Measurements from ENCODE around the gene TAPBPL.
A peak's percentile ranks its signal among the peaks of the same experiment; 100 is the strongest.

Gene TAPBPL

DNA sequence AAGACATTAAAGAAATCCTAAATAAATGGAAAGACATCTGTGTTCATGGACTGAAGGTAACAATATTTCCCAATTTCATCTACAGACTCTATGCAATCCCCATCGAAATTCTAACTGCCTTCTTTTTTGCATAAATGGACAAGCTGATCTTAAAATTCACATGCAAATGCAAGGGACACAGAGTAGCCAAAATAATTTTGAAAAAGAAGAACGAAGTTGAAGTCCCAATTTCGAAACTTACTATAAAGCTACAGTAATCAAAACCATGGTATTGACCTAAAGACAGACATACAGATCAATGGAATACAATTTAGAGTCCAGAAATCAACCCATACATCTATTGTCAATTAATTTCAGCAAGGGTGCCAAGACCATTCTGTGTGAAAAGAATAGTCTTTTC lies 23.5 kb upstream of the TAPBPL start:
- peak overlapping the region; percentile 13 to 23 for H3K4me3 Mint-ChIP-seq
- ATAC-seq, result no peak
- H3K27me3 Mint-ChIP-seq, result no peaks in the 10 kb centered on the region
- DNase-seq, result no peak
- H3K4me1 Mint-ChIP-seq, result peaks cover 98% of the 10 kb centered on the region
- H3K27ac Mint-ChIP-seq, result peak overlapping the region; percentile 99
- no peaks in the 10 kb centered on the region for H3K9me3 Mint-ChIP-seq

DNA sequence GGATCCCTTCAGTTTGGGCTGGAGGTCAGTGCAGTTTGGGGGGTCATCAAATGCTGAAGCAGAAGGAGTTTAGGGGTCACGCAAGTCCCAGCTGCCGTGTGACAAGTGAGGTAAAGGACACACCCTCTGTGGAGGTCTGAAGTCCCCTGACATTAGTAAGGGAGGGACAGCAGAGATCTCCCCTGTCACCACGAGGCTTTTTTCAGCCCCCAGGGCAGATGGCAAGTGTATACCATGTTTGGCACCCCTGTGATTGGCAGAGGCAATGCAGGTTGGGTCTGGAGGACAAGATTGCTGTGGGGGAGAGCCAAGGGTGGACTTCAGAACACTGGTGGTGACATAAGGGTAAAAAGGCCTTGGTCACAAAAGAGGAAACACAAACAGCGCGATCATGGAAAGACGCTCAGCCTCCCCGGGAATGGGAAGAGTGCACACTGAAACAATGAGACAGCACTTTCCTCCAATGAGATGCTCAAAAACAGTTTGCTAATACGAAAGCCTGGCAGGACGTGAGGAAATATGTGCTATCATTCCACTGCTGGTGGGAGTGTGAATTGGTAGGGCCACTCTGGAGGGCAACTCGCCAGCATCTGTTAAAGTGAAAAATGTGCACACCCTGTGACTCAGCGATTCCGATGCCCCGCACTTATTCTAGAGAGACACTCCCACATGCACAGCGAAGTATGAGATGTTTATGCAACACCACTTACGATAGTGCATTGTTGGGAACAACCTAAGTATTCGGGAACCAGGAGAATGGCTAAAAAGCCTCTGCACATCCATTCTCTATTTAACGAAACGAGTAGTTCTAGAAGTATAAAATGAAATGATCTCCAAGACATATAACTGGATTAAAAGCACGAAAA lies 21.5 kb upstream of the TAPBPL start:
- Mint-ChIP-seq H3K4me1 (peaks cover 98% of the 10 kb centered on the region), H3K27ac (peak overlapping the region; percentile 87 to 96), H3K27me3 (no peaks in the 10 kb centered on the region), H3K9me3 (no peaks in the 10 kb centered on the region), H3K4me3 (peak overlapping the region; percentile 73 to 74)
- ATAC-seq (no peak), DNase-seq (no peak)

DNA sequence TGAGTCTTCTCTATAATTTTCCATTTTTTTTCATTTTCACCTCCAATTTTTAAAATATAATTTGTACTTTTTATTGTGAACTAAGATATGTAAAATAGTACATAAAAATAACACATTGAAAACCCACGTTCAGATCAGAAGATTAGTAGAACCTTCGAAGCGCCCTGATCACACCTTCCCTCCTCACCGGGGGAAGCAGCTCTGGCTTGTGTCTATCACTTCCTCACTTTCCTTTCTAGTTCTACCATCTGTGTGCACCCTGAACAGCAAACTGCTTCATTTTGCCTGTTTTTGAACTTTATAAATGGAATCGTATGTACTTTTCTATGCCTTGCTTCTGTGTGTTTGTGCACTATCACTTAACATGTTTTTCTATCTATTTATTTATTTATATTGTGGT lies 18.9 kb upstream of the TAPBPL start:
- peaks cover 96% of the 10 kb centered on the region for H3K4me1 Mint-ChIP-seq
- H3K9me3 Mint-ChIP-seq, result no peaks in the 10 kb centered on the region
- ATAC-seq (no peak), DNase-seq (no peak)
- peak overlapping the region; percentile 94 to 99 for H3K27ac Mint-ChIP-seq
- H3K4me3 Mint-ChIP-seq, result peak overlapping the region; percentile 72 to 80
- H3K27me3 Mint-ChIP-seq, result no peaks in the 10 kb centered on the region

DNA sequence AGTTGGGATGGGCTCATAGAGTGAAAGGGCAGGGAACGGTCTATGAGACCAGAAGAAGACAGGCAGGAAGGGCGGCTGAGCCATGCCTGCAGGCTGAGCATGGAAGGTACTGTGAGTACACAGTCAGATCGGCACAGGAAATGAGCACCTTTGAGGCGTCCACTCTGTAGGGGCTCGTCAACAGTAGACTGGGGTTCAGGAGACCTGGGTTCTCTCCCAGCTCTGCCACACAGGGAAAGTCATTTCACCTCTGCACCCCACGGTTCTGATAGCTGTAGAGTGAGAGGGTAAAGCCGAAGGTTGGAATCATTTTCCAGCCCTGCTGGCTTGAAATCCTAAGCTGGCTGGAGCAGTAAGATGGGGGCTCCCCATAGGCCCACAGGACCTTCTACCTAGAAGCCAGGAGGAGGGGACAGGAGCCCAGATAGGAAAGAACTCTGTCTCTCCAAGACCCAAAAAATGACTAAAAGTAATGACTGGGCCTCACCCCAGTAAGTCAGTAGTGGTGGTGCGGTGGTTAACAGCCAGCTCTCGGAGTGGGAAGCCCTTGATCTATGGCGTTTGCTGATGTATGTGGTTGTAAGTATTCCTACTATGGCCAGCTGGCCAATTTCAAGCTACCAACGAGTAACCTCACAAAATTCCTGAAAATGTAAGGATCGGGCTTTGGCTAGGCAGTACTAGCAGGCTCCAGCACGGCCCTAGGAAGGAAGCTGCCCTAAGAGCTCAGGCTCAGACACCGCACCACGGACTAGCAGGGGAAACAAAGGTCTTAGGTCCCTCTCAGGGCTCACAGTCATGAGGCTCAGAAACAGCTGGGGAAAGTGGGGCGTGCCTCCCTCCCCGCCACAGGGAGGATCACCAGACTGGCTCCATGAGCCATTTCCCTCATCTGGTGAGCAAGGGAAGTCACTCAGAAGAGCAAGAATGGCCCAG lies 17.4 kb upstream of the TAPBPL start:
- H3K27me3 Mint-ChIP-seq, result no peaks in the 10 kb centered on the region
- H3K9me3 Mint-ChIP-seq, result no peaks in the 10 kb centered on the region
- H3K27ac Mint-ChIP-seq, result peak overlapping the region; percentile 91 to 94
- peak overlapping the region; percentile 56 to 75 for H3K4me3 Mint-ChIP-seq
- ATAC-seq (peak; percentile 93), DNase-seq (peak; percentile 36 to 59)
- H3K4me1 Mint-ChIP-seq, result peaks cover 97% of the 10 kb centered on the region

DNA sequence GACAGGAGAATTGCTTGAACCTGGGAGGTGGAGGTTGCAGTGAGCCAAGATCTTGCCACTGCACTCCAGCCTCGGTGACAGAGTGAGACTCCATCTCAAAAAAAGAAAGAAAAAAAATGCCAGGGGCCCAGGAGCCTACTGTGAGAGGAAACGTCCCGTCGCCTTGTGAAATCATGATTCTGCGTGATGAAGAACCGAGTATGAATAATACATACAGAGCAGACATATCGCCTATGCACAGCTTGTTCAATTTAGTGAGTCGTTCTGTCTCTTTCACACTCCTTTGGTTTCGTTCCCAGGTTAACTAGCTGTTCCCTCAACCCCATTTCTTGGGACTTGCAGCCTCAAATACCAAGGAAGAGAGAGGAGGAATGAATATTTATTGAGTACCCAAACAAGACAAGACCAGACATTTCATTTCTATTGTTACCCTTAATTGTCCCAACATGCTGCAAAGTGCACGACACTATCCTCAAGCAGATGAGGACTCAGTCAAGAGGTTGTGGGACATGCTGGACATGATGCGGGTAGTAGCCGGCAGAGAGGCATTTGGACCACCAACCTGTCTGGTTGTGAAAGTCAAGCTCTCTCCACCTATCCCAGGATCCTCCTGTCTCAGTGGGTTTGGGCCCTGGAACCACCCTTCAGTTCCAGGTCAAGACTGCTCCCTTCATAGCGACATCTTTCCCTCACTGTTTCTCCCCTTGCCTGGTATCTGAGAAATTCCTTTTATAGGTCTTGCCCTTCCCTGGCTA lies 15.7 kb upstream of the TAPBPL start:
- H3K27me3 Mint-ChIP-seq, result no peaks in the 10 kb centered on the region
- no peak overlapping the region for H3K27ac Mint-ChIP-seq
- ATAC-seq, result no peak
- H3K4me3 Mint-ChIP-seq, result no peak overlapping the region
- no peaks in the 10 kb centered on the region for H3K9me3 Mint-ChIP-seq
- no peak for DNase-seq
- peaks cover 93% of the 10 kb centered on the region for H3K4me1 Mint-ChIP-seq

DNA sequence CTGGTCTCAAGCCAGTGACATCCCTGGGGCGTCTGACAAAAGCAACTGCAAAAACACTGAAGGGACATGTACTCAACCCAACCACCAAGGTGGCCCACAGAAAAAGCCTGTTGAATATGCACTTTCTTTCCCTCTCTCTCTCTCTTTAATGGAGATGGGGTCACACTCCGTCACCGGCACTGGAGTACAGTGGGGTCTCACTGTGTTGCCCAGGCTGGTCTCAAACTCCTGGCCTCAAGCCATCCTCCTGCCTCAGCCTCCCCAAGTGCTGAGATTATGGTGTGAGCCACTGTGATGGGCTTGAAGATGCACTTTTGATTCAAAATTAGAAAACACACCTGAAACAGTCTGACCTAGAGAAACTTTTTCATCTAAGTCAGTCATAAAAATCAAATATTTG lies 14.3 kb upstream of the TAPBPL start:
- Mint-ChIP-seq H3K27me3 (no peaks in the 10 kb centered on the region), H3K4me1 (peaks cover 94% of the 10 kb centered on the region), H3K4me3 (peak overlapping the region in 1 of 2 donors; percentile 21), H3K9me3 (no peaks in the 10 kb centered on the region), H3K27ac (peak overlapping the region in 1 of 2 donors; percentile 59)
- no peak for ATAC-seq
- no peak for DNase-seq

- Mint-ChIP-seq H3K27me3 (no peaks in the 10 kb centered on the region), H3K4me3 (peak overlapping the region; percentile 55 to 71), H3K9me3 (no peaks in the 10 kb centered on the region), H3K4me1 (peaks cover 94% of the 10 kb centered on the region), H3K27ac (peak overlapping the region; percentile 4 to 85)
- DNase-seq (no peak), ATAC-seq (peak; percentile 14)
Observed at GRCh38 chr12:6438345-6438744, 13.5 kb upstream of the TAPBPL start.

GRCh38 chr12:6440391-6440790 lies 11.5 kb upstream of the TAPBPL start:
- ATAC-seq, result no peak
- Mint-ChIP-seq H3K4me3 (peak overlapping the region in 1 of 2 donors; percentile 93), H3K27ac (peak overlapping the region in 1 of 2 donors; percentile 89), H3K4me1 (peaks cover 81% of the 10 kb centered on the region), H3K27me3 (no peaks in the 10 kb centered on the region), H3K9me3 (no peaks in the 10 kb centered on the region)
- no peak for DNase-seq

- Mint-ChIP-seq H3K4me3 (peak overlapping the region; percentile 80 to 93), H3K27me3 (no peaks in the 10 kb centered on the region)
- DNase-seq, result no peak
Observed at GRCh38 chr12:6442836-6443235, 9.0 kb upstream of the TAPBPL start.

GRCh38 chr12:6443361-6443983 lies 8.4 kb upstream of the TAPBPL start:
- ATAC-seq, result peak; percentile 75
- Mint-ChIP-seq H3K4me3 (peak overlapping the region; percentile 80 to 93), H3K27me3 (no peaks in the 10 kb centered on the region), H3K9me3 (no peaks in the 10 kb centered on the region), H3K4me1 (peaks cover 71% of the 10 kb centered on the region), H3K27ac (peak overlapping the region; percentile 99)
- DNase-seq, result peak; percentile 38 to 67

More at GRCh38 chr12:6442836-6443235, 9.0 kb upstream of the TAPBPL start:
- Mint-ChIP-seq H3K27ac (peak overlapping the region; percentile 99), H3K9me3 (no peaks in the 10 kb centered on the region), H3K4me1 (peaks cover 71% of the 10 kb centered on the region)
- no peak for ATAC-seq

DNA sequence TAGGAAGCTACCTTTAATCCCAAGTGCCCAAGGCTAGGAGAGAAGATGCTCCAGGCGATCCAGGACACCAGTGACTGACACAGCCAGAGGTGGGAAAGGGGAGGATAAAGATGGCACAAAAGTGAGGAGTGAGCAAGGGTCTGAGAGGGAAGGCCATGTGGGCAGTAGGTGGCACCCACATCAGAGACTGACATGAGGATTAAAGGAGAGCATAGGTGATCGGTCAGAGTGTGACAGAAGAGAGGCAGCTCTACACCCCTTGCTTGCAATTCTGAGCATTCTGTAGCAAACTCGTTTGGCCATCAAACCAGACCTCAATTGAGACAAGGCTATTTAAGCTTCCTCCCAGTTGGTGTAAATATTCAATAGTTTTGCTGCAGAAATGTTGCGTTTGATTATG lies 7.8 kb upstream of the TAPBPL start:
- peak in 1 of 2 donors; percentile 38 for DNase-seq
- no peaks in the 10 kb centered on the region for H3K27me3 Mint-ChIP-seq
- H3K4me3 Mint-ChIP-seq, result peak overlapping the region; percentile 80 to 93
- H3K4me1 Mint-ChIP-seq, result peaks cover 68% of the 10 kb centered on the region
- peak; percentile 52 for ATAC-seq
- no peaks in the 10 kb centered on the region for H3K9me3 Mint-ChIP-seq
- H3K27ac Mint-ChIP-seq, result peak overlapping the region; percentile 99

GRCh38 chr12:6444704-6445688 lies 6.8 kb upstream of the TAPBPL start, which contains the start of gene CD27:
Gene CD27, plus strand, starts transcription at chr12:6444955. Its CDS starts 141 bp downstream, at chr12:6445096.
- no peak for DNase-seq
- peak within 1 kb of the TSS; percentile 80 to 93 for H3K4me3 Mint-ChIP-seq

DNA sequence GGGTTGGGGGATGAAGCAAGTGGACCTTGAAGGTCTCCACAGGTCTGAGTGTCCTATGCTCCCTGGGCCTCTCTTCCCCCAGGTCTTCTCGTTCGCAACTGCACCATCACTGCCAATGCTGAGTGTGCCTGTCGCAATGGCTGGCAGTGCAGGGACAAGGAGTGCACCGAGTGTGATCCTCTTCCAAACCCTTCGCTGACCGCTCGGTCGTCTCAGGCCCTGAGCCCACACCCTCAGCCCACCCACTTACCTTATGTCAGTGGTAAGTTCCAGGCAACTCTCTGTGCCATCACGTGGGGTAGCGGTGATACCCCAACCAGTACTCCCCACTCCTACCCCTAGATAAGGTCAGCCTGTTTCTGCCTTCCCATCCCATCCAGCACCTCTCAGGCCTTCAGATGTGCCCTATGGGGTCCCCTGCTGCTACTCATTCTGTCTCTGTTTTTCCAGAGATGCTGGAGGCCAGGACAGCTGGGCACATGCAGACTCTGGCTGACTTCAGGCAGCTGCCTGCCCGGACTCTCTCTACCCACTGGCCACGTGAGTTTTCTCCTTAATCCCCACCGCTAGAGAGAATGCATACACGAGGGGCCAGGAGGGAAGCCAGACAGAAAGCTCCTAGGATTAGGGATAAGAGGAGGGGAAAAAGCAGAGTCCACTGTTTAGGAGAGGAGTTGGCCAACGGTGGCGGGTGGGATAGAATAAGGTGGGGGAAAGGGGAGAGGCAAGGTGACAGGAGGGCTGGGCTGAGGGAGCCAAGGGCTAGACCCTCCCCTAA lies 1.6 kb upstream of the TAPBPL start:
- Mint-ChIP-seq H3K4me1 (peaks cover 74% of the 10 kb centered on the region), H3K9me3 (no peaks in the 10 kb centered on the region), H3K4me3 (peak overlapping the region; percentile 99 to 100), H3K27me3 (no peaks in the 10 kb centered on the region), H3K27ac (peak overlapping the region; percentile 98 to 100)
- DNase-seq (no peak), ATAC-seq (no peak)

More at GRCh38 chr12:6444704-6445688, 6.8 kb upstream of the TAPBPL start, which contains the start of gene CD27:
- ATAC-seq, result peak; percentile 57
- Mint-ChIP-seq H3K4me1 (peaks cover 64% of the 10 kb centered on the region), H3K27me3 (no peaks in the 10 kb centered on the region), H3K27ac (peak within 1 kb of the TSS; percentile 99), H3K9me3 (no peaks in the 10 kb centered on the region)
